Endometrial microvascular endothelial cells (primary cell): Measurements from ENCODE around the gene NACC2. TPM values are rescaled to one million over a fixed set of nuclear protein-coding genes. Genes with fewer than 3 reads are reported as not detected.

Source experiments
- in situ Hi-C: cut with HindIII; loops from 2 replicates; pipeline ENCODE4 v1.10.0; 2017; ENCODE audit warnings: low sequenced_read_pairs, low pct_unique_long_range_greater_than_20kb; ENCODE audit errors: inconsistent ontology term
- total RNA-seq: library from RNA; depleted of rRNA; stranded (reverse); fragments of >200 nt; gene quantifications from one replicate; pipeline ENCODE4 v1.2.3, GENCODE V29; 2015; ENCODE audit errors: inconsistent ontology term

NACC2 gene
- total RNA-seq, 1 donor from 2014 or later, result 21.9 TPM

DNA sequence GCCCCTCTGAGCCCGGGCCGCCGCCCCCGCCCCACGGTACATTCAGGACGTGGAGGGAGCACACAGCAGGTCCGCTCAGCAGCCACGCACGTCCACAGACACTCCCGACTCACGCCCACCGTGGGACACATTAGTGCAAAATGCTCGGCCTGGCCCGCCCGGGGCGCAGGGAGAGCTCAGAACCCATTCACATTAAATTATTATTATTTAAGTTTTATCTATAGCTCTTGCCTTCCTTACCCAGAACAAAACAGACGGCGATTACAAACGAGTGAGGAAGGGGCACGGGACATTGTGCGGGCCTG is 86.4 kb downstream of the NACC2 start:
- in situ Hi-C loops, result no loop called here

- in situ Hi-C loops, result no loop called here
Observed at GRCh38 chr9:136007934-136008692, 87.0 kb downstream of the NACC2 start.

DNA sequence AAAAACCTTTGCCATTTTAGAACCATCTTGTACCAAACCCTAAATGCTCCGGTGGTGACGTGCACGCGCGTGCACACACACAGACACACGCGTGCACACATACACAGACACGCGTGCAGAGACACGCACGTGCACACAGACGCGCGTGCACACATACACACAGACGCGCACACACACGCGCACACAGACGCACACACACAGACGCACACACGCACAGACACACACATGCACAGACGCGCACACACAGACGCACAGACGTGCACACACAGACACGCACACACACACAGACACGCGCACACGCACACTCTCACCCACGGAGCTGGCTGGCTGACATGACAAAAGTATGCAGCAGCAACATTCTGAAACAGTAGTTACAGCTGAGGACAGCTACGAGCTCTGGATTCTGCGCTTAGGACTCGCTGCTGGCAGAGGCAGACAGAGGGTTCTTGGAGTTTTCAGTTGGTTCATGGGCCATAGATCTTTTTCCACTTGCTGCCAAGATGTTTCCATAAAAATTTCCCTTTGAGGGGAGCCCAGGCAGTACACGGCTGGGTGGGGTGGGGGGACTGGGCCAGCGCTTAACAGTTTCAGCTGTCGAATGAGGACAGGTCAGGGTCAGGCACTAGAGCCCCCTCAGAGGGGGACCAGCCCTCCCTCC is 87.7 kb downstream of the NACC2 start:
- in situ Hi-C loops, result no loop called here

DNA sequence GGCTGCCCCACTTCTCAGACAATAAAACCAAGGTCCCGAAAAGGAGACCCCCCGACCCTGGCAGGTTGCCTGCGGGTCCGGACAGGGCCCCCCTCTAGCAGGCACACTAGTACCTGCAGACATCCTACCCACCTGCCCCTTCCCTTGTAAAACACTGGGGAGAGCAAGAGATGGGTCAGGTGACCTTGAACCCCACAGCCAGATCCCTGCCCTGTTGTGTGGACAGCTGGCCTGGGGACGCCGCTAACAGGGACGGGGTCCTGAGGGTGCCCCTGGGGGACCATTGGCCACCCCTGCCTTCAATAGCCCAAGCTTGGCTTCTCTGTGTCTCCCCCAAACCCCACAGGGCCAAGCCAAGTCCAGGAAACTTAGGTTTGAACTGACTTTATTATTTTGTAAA is 88.9 kb downstream of the NACC2 start:
- in situ Hi-C loops, result no loop called here

DNA sequence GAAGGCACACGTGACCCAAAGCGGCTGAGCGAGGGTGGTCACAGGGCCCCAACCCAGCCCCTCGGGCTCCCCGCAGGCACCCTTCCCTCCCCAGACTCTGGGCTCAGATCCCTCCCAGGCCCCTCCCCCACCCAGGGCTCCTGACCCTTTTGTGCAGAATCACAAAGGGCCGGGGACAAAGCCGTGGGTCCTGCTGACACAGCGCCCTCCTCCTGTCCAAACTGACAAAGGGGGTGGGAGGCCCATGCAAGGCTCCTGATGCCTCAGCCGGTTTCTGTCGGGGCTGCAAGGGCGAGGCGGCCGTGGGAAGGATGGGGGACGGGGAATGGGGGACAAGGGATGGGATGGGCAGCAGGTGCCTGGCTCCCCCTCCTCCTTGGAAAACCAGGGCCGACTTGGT is 90.4 kb downstream of the NACC2 start:
- in situ Hi-C loops, result no loop called here

- in situ Hi-C loops, result no loop called here
Observed at GRCh38 chr9:136004219-136004618, 90.9 kb downstream of the NACC2 start.

DNA sequence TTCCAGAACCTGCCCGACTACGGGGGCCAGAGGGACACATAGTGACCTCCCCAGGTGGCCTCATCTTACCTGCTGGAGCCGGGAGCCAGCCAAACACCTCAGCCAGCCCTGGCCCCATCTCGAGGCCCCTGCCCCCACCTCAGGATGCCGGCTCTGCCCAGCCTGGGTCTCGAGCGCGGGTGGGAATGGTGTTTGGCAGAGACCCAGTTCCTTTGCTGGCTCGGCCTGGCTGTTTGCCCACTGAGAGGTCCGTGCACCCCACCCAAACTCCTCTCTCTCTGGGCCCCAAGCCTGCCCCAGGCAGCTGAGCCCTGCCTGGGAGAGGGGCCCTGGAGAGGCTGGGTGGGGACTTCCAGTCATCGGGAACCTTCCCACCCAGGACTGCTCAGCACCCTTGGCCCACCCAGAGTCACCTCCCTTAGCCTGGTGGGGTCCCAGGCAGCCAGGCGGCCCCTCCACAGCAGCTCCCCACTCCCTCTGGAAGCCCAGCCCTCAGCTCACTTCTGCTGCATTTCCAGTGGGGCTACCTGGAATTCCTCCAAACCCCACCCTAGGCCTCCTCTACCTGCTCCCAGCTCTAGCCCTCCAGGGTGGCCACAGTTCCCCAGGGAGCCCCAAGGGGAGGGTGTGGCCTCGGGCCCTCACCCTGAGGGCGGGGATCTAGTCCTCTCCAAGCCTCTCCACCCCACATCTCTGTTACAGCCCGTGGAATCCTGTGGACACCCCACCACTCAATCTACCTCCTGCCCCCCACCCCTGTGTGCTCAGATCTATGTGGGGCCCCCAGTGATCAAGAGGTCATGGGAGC is 91.5 kb downstream of the NACC2 start:
- in situ Hi-C loops, result no loop called here

DNA sequence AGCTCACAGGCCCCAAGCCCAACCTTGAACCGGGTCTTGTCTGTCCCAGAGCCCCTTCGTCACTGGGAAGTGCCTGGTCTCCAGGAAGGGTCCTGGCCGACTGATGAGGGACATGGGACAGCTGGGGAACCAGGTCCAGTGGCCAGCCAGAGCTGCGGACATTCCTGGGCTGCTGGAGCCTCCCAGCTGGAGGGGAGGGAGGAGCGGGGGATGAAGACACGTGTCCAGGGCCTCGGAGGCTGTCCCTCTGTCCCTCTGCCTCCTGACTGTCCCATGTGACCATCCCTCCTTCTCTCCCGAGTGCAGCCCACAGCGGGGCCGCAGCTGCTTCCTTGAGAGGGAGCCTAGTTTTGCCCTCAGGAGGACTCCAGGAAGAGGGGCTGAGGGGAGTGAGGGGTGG is 92.2 kb downstream of the NACC2 start:
- in situ Hi-C loops, result no loop called here

GRCh38 chr9:136002215-136002614 is 92.9 kb downstream of the NACC2 start:
- in situ Hi-C loops, result no loop called here

DNA sequence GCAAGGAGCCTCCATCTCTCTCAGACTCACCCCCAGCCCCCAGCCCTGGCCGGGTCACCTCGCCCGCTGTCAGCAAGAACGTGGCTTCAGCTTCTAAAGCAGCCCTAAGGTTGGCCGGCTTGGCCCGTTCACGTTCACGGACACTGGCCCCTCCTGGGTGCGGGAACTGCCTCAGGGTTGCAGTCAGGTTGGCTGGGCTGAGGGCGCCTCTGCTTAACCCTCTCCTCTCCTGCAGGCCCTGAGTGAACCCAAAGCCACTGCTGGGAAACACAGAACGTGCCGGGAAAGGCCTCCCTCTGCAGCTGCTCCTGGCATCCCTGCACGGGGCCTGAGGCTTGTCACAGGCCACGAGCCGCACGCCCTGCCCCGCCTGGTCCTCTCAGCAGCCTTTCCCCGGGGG is 93.9 kb downstream of the NACC2 start:
- in situ Hi-C loops, result no loop called here

GRCh38 chr9:135998410-135999071 is 96.5 kb downstream of the NACC2 start:
- in situ Hi-C loops, result no loop called here

- in situ Hi-C loops, result no loop called here
Observed at GRCh38 chr9:135998016-135998380, 97.1 kb downstream of the NACC2 start.

DNA sequence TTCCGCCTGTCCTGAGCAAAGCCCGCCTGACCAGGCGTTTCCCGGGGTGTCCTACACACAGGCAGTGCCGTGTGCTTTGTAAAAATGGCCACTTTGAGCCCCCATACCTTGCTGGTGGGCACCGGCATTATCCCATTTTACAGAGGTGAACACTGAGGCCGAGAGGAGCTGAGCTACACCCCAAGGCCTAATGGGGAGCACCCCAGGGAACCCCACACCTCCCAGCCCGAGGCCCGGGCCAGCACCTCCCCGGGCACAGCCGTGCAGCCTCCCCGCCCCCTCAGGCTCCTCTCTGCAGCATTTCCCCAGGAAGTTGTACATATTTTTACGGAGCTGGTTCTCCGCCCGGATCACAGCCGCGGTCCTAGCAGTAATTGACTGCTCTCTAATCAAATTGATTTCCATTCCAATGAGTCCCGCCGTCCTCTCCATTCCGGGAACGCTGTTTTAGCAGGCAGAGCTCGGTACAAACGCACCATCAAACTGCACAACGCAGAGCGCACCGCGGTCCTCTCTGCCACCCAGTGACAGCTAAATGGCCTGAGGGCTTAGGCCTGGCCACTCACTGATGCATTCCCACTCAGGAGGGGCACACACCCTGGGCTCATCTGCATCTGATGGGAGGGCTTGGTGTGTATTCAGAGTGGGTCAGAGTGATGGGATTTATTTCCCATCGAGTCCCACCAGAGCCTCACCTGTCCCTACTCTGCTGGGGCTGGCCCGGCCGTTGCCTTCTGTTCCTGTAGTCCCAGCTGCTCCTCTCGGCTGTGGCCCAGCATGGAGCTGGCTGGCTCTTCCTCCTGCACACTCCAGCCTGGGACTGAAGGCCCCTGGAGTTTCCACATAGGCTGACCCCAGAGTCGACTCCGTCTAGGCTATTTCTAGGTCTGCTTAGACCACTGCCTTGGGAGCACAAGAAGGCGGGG is 97.7 kb downstream of the NACC2 start:
- in situ Hi-C loops, result no loop called here

DNA sequence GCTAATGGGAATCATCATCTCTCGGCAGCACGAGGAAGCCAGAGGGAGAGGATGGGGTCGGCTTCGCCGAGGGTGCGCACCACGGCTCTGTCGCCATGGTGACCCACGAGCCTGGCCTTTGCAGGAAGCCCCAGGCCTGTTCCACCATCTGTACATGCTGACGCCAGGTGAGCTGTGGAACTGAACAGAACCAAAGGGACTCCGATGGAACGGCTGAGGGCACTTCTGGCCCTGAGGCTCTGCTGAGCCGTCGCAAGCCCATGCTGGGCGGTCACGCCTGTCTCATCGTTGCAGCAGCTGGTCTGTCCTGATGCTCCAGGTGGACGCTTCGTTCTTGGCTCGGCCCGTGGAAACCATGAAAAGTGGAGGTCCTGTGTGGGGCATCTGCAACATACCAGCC is 99.3 kb downstream of the NACC2 start:
- in situ Hi-C loops, result no loop called here

GRCh38 chr9:135994501-135995192 is 100.4 kb downstream of the NACC2 start:
- in situ Hi-C loops, result no loop called here

DNA sequence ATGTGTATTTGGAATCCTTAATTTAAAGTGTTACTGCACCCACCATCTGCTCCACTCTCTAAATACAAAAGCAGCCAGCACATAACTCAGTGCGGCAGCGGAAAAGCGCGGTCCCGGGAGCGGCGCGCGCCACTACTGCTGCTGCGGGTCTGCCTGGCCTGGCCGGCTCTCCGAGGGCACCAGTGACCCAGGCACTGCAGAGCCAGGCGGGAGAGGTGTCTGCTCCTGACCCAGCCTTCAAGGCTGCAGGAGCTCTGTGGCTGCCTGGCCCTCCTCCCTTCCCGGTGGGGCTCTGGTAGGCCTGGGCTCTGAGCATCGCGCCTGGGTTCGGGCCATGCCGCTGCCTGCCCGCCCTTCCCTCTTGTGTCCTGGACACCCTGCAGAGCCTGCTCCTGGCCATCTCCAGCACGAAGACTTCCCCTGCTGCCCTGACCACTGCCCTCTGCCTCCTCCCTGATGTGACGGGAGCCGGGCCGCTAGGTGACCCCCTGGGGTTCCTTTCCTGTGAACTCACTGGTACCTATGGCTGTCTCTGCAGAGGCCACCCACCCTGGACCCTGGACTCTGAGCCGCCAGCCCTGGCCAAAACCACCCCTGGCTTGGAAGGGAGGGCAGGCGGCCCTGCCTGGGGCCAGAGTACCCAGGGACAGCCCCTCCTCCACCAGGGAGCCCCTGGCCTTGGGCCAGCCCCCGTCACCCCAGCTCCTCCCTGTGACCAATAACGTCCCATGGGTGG is 101.2 kb downstream of the NACC2 start:
- in situ Hi-C loops, result no loop called here

DNA sequence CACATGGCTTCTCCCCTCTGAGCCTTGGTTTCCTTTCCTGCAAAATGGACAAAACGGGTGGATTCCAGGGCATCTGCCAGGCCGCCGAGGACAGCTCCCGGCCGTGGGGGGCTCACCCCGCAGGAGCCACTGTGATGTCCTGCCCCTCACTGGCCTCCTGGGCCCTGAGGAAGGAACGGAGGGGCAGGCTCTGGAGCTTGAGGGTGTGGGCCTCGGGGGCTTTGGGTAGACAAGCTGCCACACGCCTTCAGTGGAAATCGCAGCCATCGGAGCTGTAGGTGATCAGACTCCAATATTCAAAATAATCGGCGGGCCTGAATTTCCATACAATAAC is 101.7 kb downstream of the NACC2 start:
- in situ Hi-C loops, result no loop called here
